NCI-H2196 (cell line): Measurements from ENCODE around the gene ADNP2.
A peak's percentile ranks its signal among the peaks of the same experiment; 100 is the strongest.

Experiments used
- DNase-seq: peaks from one replicate; lab custom pipeline; 2025; ENCODE audit not compliant: unreplicated experiment; lab: John Stamatoyannopoulos, UW

Gene ADNP2

DNA sequence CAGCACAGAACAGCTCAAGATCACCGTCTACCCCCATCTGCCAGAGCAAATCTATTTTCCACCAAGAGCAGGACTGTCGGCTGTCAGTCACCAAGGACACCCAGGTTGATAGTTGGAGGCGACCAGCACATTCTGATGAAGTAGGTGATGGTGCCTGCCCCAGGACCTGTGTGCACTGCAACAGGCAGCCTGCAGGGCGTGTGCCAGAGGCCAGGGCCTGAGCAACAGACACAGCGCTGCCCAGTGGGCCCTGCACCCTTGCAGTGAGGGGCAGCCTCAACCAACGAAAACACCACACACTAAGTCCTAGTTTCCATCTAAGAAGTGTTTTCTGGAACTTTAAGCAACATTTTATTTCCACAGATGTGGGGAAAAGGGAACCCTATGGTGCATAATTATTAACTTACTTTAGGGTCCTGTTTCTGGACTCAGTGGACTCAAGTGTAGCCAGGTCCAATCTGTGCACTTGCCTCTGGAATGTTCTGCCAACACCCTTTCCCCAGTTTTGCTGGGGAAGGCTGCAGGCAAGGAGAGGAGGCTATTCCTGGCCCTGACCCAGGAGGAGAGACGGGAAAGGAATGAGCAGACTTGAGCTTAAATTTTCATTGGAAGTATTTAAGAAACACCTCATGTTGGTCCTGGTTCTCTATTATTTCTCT is 61.5 kb downstream of the ADNP2 start:
- DNase-seq: no peak

DNA sequence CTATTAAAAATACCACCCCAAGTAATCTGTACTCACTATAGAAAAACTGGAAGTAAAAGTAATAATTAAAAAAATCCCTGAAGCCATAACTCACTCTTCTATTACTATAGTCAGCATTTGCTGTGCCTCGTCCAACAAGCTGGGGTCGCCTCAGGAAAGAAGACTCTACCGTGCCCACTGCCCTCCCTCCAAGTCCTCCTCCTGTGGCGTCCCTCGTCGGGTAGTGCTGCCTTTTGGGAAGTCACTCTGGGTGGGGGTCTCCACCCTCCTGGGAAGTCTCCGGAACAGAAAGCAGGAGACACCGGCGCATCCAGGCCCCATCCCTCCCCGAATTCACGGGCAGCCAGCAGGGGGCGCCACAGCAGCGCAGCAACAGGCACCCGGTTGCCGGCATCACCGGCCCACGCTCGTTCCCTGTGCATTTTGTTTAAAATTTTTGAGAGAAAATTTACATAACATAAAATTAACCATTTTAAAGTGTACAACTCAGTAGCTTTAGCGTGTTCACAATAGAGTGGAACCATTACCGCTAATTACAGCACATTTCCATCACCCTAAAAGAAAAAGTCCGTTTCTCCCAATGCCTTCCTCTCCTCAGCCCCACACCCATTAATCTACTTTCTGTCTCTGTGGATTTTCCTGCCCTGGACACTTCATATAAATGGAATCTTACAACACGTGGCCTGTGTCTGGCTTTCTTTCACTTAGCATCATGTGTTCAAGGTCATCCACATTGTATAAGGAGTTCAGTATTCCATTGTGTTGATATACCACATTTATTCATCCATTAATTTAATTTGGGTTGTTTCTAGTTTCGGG is 62.2 kb downstream of the ADNP2 start:
- peak; percentile 21 for DNase-seq

DNA sequence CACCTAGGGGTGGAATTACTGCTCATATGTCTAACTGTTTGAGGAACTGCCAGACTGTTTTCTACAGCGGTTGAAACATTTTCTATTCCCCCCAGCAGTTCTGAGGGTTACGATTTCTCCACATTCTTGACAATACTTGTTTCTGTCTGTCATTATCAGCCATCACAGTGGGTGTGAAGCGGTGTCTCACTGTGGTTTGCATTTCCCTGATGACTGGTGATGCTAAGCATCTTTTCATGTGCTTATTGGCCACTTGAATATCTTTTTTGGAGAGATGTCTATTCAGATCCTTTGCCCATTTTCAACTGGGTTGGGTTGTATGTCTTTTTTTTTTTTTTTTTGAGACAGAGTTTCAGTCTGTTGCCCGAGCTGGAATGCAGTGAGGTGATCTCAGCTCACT is 63.0 kb downstream of the ADNP2 start:
- DNase-seq: no peak

DNA sequence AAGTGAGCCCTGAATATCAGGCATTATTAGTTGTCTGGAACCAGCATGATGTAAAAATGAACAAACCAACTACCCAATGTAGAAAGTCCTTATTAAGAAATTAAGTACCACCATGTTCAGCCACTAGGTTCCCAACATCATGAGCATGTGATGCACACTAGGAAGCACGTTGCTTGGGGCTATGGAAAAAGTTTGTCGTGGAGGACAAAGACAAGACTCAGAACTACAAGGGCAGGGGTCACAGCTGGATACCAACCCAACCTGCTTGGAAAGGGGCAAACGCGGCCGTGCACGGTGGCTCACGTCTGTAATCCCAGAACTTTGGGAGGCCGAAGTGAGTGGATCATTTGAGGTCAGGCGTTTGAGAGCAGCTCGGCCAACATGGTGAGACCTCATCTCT is 64.0 kb downstream of the ADNP2 start:
- no peak for DNase-seq

GRCh38 chr18:80175451-80176204 is 66.6 kb downstream of the ADNP2 start:
- DNase-seq: no peak

DNA sequence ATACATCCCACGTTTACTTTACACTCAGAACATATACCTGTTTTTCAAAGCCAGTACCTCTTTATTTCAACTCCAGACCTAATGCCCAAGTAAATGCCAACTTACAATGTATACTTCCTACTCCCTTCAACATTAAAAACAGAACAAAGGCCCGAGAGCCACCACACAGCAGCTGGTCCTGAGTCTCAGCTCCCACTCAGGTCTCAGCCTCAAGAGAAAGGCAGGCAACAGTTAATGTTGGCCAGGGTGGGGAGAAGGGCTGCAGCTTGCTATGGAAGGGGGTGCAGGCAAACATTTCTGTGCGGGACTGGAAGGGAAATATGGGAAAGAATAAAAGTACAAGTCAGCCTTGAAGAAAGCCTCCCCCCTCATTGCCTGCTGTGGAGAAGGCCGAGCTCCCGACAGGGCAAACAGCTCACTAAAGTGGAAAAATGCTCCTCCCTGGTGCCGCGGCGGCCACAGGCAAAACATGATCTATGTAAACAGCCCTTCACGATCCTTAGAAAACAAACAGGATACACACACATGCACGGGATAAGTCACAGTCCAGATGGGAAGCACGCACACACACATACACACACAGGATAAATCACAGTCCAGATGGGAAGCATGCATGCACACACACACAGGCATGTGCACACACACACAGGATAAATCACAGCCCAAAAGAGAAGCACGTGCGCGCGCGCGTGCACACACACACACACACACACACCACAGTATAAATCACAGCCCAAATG is 67.4 kb downstream of the ADNP2 start:
- no peak for DNase-seq

- DNase-seq: no peak
Observed at GRCh38 chr18:80177128-80177527, 68.1 kb downstream of the ADNP2 start.

- no peak for DNase-seq
Observed at GRCh38 chr18:80178935-80179818, 70.1 kb downstream of the ADNP2 start.

DNA sequence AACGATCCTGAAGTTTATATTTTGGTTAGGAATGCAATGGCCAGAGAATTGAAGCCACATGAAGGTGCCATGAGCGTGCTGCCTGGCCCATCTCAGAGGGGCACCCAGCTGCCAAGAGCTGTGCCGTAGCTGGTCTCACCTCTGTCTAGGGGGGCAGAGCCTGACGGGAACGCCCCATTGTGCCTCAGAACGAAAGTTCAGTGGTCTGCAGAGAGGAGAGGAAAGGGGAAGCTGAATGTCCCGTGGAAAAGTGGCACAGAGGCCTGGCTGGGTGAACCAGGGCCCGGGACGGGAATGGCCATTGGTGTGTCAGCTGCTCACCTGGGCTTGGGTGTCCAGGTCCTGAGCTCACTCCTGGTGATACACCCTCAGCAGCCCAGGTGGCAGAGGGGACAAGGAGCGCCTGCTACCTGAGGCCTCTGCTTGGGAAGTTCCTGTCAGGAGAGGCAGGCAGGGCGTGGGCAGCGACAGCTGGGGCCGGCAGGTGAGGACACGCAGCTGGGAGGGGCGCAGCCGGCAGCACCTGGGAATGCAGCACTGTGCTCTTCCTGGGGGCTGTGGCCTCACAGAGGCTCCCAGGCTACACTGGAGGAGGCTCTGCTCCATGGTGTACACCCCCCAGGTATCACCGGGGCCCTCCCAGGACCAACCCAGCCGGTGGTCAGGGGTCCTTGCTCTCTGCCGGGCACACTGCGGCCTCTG is 70.9 kb downstream of the ADNP2 start:
- DNase-seq: no peak

- DNase-seq: no peak
Observed at GRCh38 chr18:80180778-80181564, 71.9 kb downstream of the ADNP2 start.

- no peak for DNase-seq
Observed at GRCh38 chr18:80181642-80182461, 72.8 kb downstream of the ADNP2 start.

- no peak for DNase-seq
Observed at GRCh38 chr18:80182855-80183254, 73.8 kb downstream of the ADNP2 start.

DNA sequence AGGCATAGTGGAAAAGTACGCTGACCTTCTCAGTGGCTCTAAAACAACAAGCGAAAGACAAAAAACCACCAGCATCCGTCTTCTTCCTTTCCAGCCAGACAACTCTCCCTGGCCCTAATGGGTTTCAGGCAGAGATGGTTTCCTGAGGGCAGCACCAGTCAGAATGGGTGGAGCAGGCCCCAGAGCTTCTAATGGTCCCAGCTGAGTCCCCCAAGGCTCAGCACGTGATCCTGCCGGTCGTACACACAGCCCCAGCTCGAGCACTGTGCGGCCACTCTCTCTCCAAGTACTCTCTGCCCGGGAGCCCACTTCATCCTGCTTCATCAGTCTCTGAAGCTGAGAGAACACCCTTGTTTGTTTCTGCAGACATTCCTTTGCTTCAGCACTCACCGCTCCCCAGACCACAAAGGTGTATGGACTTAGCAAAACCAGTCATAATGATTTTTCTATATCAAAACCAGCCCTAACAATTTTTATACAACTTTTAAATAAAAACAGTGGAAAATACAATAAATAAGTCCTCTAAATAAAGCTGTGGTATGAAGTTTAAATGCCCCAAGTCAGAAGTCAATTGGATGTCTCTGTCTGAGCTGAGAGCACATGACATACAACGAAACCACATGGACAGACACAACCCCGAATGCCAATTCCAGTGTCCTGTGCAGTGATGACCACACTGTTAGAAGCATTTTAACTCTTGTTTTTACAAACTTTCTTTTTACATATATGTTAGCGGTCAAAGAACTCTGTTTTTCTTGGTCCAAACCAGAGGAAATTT is 74.4 kb downstream of the ADNP2 start:
- no peak for DNase-seq

GRCh38 chr18:80184243-80184772 is 75.2 kb downstream of the ADNP2 start:
- no peak for DNase-seq

DNA sequence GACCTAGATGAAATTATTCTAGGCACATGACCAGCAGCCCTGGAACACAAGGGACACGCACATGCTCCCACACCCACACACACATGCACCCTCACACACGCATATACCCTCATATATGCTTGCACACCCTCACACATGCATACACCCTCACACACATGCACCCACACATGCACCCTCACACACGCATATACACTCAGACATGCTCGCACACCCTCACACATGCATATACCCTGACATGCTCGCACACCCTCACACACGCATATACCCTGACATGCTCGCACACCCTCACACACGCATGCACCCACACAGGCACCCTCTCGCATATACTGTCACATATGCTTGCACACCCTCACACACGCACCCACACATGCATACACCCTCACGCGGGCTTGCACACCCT is 76.5 kb downstream of the ADNP2 start:
- no peak for DNase-seq

DNA sequence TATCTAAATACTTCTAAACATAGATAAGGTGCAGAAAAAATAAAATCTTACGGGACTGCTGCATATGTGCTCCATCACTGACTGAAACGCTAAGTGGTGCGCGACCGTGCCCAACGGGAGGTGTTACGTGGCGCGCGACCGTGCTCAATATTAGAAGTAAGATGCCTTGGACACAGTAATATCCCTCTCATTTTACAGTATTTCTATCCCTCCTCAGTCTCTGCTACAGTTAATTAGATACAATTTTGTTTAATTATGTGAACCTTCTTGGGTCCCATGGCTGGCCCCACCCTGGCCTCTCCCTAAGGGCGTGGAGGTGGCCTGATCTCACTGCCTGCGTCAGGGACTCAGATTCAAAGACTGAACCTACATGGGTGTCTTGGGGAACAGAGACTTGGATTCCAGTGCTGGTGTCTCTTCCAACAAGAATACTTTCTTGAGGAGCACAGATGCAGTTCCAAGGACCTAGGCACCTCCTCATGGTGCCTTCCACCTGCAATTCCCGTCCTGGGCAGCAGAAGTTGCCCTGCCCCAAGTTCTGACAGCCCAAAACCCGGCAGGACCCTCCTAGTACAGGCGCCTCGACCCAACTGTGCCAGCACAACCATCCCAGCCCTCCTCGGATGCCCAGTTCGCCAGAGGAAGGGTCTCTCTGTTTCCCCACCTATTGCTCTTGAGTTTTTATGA is 79.0 kb downstream of the ADNP2 start:
- no peak for DNase-seq
